NCI-H524 treated with DMSO at 0.1 percent for 48 hours (cell line): ENCODE results near the gene MYO15B.

Experiments used
- DNase-seq: peaks from one replicate; lab custom pipeline; 2025; lab: John Stamatoyannopoulos, UW

Gene MYO15B

GRCh38 chr17:75639327-75639726 is 51.7 kb downstream of the MYO15B start:
- DNase-seq, result no peak

- DNase-seq, result no peak
Measured at GRCh38 chr17:75639771-75640555, 52.4 kb downstream of the MYO15B start.

GRCh38 chr17:75640556-75641119 is 53.0 kb downstream of the MYO15B start:
- DNase-seq, result no peak

- no peak for DNase-seq
Measured at GRCh38 chr17:75641343-75641742, 53.7 kb downstream of the MYO15B start.

- DNase-seq, result no peak
Measured at GRCh38 chr17:75642182-75642783, 54.7 kb downstream of the MYO15B start.

- no peak for DNase-seq
Measured at GRCh38 chr17:75642784-75643642, 55.4 kb downstream of the MYO15B start.

- no peak for DNase-seq
Measured at GRCh38 chr17:75643643-75644017, 56.0 kb downstream of the MYO15B start.

- no peak for DNase-seq
Measured at GRCh38 chr17:75645501-75645888, 57.9 kb downstream of the MYO15B start.

GRCh38 chr17:75645889-75646637 is 58.5 kb downstream of the MYO15B start:
- DNase-seq, result no peak

- DNase-seq, result no peak
Measured at GRCh38 chr17:75646638-75646992, 59.0 kb downstream of the MYO15B start.

GRCh38 chr17:75647061-75647460 is 59.5 kb downstream of the MYO15B start:
- no peak for DNase-seq

- DNase-seq, result no peak
Measured at GRCh38 chr17:75647921-75648320, 60.3 kb downstream of the MYO15B start.

GRCh38 chr17:75649687-75650086 is 62.1 kb downstream of the MYO15B start:
- no peak for DNase-seq

GRCh38 chr17:75650874-75651273 is 63.3 kb downstream of the MYO15B start:
- no peak for DNase-seq

GRCh38 chr17:75652341-75652740 is 64.7 kb downstream of the MYO15B start:
- DNase-seq, result no peak

- DNase-seq, result no peak
Measured at GRCh38 chr17:75652934-75653549, 65.4 kb downstream of the MYO15B start.

- no peak for DNase-seq
Measured at GRCh38 chr17:75654176-75654575, 66.6 kb downstream of the MYO15B start.

GRCh38 chr17:75658237-75658636 is 70.6 kb downstream of the MYO15B start:
- DNase-seq, result no peak

GRCh38 chr17:75661531-75661930 is 73.9 kb downstream of the MYO15B start:
- DNase-seq, result no peak

- no peak for DNase-seq
Measured at GRCh38 chr17:75662511-75662910, 74.9 kb downstream of the MYO15B start.

- DNase-seq, result no peak
Measured at GRCh38 chr17:75664099-75664549, 76.5 kb downstream of the MYO15B start.
